ENCODE measurements around the gene KIF6. TPM values are rescaled to one million over a fixed set of nuclear protein-coding genes. Genes with fewer than 3 reads are reported as not detected.
A peak's percentile ranks its signal among the peaks of the same experiment; 100 is the strongest.

Gene KIF6
- total and polyA plus RNA-seq, 5 donors = 0.25 to 1.4 (median 0.43) TPM

DNA sequence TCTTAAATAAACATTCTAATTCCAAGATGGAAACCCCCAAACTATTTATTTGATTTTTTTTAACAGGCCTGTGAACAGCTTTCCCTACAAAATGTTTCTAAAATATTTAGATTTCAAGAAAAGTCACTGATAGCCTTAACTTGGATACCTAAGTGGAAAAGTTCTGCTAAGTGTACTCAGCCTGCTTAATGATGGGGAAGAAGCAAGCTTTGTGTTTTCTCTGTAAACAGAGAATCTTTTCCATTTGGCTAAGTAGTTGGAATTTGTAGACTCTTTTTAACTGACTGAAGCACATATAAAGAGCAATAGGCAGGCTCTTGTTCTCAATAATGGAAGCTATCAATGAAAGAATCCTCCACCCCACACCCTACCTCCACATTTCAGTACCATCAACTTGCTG is 108.2 kb downstream of the KIF6 start:
- DNase-seq (no peak), ATAC-seq (no peak)
- no peak overlapping the region for H3K27ac ChIP-seq (ENCODE audit: low read length)
- H3K27me3 ChIP-seq (ENCODE audit: control insufficient read depth, insufficient read depth) = no peaks in the 10 kb centered on the region
- H3K9me3 ChIP-seq (ENCODE audit: control insufficient read depth, low read length) = no peaks in the 10 kb centered on the region
- H3K4me3 ChIP-seq (ENCODE audit: low read length) = no peak overlapping the region
- intact Hi-C loops (cut with DNase I) = no loop called here
- no peaks in the 10 kb centered on the region for H3K4me1 ChIP-seq (ENCODE audit: control insufficient read depth, insufficient read depth, low read length)

- no peak overlapping the region for H3K4me3 ChIP-seq (ENCODE audit: low read length)
- DNase-seq (no peak), ATAC-seq (no peak)
- no peaks in the 10 kb centered on the region for H3K4me1 ChIP-seq (ENCODE audit: control insufficient read depth, insufficient read depth, low read length)
- no peaks in the 10 kb centered on the region for H3K9me3 ChIP-seq (ENCODE audit: control insufficient read depth, low read length)
- intact Hi-C loops (cut with DNase I) = no loop called here
- 43% methylated on average over 1 of the region's 1 CpG for WGBS
- no peak overlapping the region for H3K27ac ChIP-seq (ENCODE audit: low read length)
- no peaks in the 10 kb centered on the region for H3K27me3 ChIP-seq (ENCODE audit: control insufficient read depth, insufficient read depth)
Measured at GRCh38 chr6:39615622-39616021, 109.6 kb downstream of the KIF6 start.

- no peak overlapping the region for H3K27ac ChIP-seq (ENCODE audit: low read length)
- no peak for ATAC-seq
- H3K9me3 ChIP-seq (ENCODE audit: control insufficient read depth, low read length) = no peaks in the 10 kb centered on the region
- no peaks in the 10 kb centered on the region for H3K4me1 ChIP-seq (ENCODE audit: control insufficient read depth, insufficient read depth, low read length)
- no peak overlapping the region for H3K4me3 ChIP-seq (ENCODE audit: low read length)
- intact Hi-C loops (cut with DNase I) = no loop called here
- no peaks in the 10 kb centered on the region for H3K27me3 ChIP-seq (ENCODE audit: control insufficient read depth, insufficient read depth)
- DNase-seq = no peak
- WGBS = 90% methylated on average over 2 of the region's 2 CpGs
Measured at GRCh38 chr6:39614393-39614950, 110.7 kb downstream of the KIF6 start.

DNA sequence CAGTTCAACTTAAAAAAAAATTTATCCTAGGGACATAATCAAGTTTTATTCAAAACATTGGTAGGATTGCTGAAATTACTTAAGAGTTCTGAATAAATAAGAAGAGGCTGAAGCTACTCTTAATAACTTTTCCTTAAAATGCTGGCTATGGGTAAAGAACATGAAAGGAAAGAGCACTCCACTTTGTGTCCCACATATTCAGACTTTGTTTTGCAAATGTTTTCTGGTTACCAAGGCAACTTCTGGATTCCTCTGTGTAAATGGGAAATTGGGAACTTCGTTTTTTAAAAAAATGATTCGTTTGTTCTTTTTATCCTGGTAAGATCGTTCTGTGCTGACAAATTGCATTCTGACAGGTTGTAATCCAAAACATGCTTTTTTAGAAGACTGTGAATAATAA is 115.0 kb downstream of the KIF6 start:
- intact Hi-C loops (cut with DNase I) = no loop called here
- 20% methylated on average over 3 of the region's 3 CpGs for WGBS
- Histone ChIP-seq H3K27ac (ENCODE audit: low read length) (no peak overlapping the region), H3K27me3 (ENCODE audit: control insufficient read depth, insufficient read depth) (no peaks in the 10 kb centered on the region), H3K4me1 (ENCODE audit: control insufficient read depth, insufficient read depth, low read length) (no peaks in the 10 kb centered on the region), H3K4me3 (ENCODE audit: low read length) (no peak overlapping the region), H3K9me3 (ENCODE audit: control insufficient read depth, low read length) (no peaks in the 10 kb centered on the region)
- peak in 1 of 2 donors; percentile 48 for ATAC-seq
- DNase-seq = no peak

DNA sequence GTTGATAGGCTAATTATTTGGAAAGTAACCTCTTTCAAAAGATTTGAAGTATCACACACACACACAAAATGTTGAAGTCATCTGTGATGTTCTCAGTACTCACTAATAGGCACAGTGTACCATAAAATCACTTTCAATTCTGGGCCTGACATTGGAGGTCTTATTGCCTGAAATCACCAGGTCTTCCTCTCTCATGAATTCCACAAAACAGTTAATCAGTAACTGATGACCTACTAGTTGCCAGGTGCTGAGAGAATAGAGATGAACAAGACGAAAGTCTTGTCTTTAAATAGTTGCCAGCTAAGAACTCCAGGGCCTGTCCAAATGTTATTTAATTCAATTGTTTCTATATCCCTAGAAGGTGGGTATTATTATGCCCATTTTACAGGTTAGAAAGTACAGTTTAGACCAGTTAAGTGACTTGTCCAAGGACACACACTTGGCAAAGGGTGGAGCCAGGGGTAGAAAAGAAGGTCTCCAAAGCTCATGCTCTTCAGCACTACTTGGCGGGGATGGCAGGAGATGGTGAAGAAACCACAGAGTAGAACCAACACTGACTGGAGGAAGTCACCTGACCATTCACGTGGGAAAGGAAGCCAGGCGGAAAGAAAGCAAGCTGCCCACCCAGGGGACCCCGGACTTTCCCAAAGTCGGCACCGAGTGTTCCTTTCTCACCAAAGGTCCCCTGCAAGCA is 116.4 kb downstream of the KIF6 start:
- no peaks in the 10 kb centered on the region for H3K9me3 ChIP-seq (ENCODE audit: control insufficient read depth, low read length)
- H3K4me3 ChIP-seq (ENCODE audit: low read length) = no peak overlapping the region
- no peaks in the 10 kb centered on the region for H3K27me3 ChIP-seq (ENCODE audit: control insufficient read depth, insufficient read depth)
- H3K4me1 ChIP-seq (ENCODE audit: control insufficient read depth, insufficient read depth, low read length) = no peaks in the 10 kb centered on the region
- DNase-seq (no peak), ATAC-seq (no peak)
- intact Hi-C loops (cut with DNase I) = no loop called here
- no peak overlapping the region for H3K27ac ChIP-seq (ENCODE audit: low read length)
- 81% methylated on average over 7 of the region's 7 CpGs for WGBS

GRCh38 chr6:39602601-39603519 is 122.3 kb downstream of the KIF6 start:
- Histone ChIP-seq H3K4me3 (ENCODE audit: low read length) (no peak overlapping the region), H3K27ac (ENCODE audit: low read length) (no peak overlapping the region), H3K4me1 (ENCODE audit: control insufficient read depth, insufficient read depth, low read length) (peaks cover 2% of the 10 kb centered on the region), H3K9me3 (ENCODE audit: control insufficient read depth, low read length) (no peaks in the 10 kb centered on the region), H3K27me3 (ENCODE audit: control insufficient read depth, insufficient read depth) (no peaks in the 10 kb centered on the region)
- 65% methylated on average over 4 of the region's 4 CpGs for WGBS
- intact Hi-C loops (cut with DNase I) = no loop called here
- DNase-seq = no peak
- no peak for ATAC-seq

DNA sequence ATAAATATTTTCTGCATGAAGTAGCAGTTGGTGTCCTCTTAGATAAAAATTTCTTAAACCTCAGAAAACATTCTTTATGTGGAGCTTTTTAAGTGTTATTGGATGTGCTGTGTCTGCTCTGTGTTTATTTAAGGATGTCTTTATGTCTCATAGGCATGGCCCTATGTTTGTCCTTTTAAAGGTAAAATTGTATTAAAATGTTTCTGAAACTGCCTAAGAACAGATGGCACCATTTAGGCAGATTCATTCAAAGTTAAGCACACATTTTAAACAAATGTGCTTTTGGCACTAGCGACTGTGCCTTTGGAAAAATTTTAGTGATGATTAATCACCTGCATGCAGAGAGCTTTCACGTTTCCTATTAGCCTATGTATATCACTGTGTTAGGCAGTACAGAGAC is 125.2 kb downstream of the KIF6 start:
- Histone ChIP-seq H3K9me3 (ENCODE audit: control insufficient read depth, low read length) (no peaks in the 10 kb centered on the region), H3K4me1 (ENCODE audit: control insufficient read depth, insufficient read depth, low read length) (peaks cover 2% of the 10 kb centered on the region), H3K27ac (ENCODE audit: low read length) (no peak overlapping the region), H3K4me3 (ENCODE audit: low read length) (no peak overlapping the region), H3K27me3 (ENCODE audit: control insufficient read depth, insufficient read depth) (no peaks in the 10 kb centered on the region)
- no peak for DNase-seq
- no peak for ATAC-seq
- intact Hi-C loops (cut with DNase I) = no loop called here
- 71% methylated on average over 2 of the region's 2 CpGs for WGBS

GRCh38 chr6:39599341-39599740 is 125.9 kb downstream of the KIF6 start:
- no peak overlapping the region for H3K27ac ChIP-seq (ENCODE audit: low read length)
- H3K4me3 ChIP-seq (ENCODE audit: low read length) = no peak overlapping the region
- no peaks in the 10 kb centered on the region for H3K9me3 ChIP-seq (ENCODE audit: control insufficient read depth, low read length)
- ATAC-seq = no peak
- WGBS = 95% methylated on average over 2 of the region's 2 CpGs
- peaks cover 2% of the 10 kb centered on the region for H3K4me1 ChIP-seq (ENCODE audit: control insufficient read depth, insufficient read depth, low read length)
- no peaks in the 10 kb centered on the region for H3K27me3 ChIP-seq (ENCODE audit: control insufficient read depth, insufficient read depth)
- DNase-seq = no peak
- intact Hi-C loops (cut with DNase I) = no loop called here

GRCh38 chr6:39594285-39594684 is 130.9 kb downstream of the KIF6 start:
- intact Hi-C loops (cut with DNase I) = no loop called here
- no peak overlapping the region for H3K27ac ChIP-seq (ENCODE audit: low read length)

GRCh38 chr6:39593646-39594045 is 131.6 kb downstream of the KIF6 start:
- ATAC-seq (no peak), DNase-seq (no peak)
- intact Hi-C loops (cut with DNase I) = no loop called here
- 95% methylated on average over 2 of the region's 2 CpGs for WGBS
- Histone ChIP-seq H3K4me3 (ENCODE audit: low read length) (no peak overlapping the region), H3K27me3 (ENCODE audit: control insufficient read depth, insufficient read depth) (no peaks in the 10 kb centered on the region), H3K9me3 (ENCODE audit: control insufficient read depth, low read length) (no peaks in the 10 kb centered on the region), H3K27ac (ENCODE audit: low read length) (no peak overlapping the region), H3K4me1 (ENCODE audit: control insufficient read depth, insufficient read depth, low read length) (no peaks in the 10 kb centered on the region)

More at GRCh38 chr6:39594285-39594684, 130.9 kb downstream of the KIF6 start:
- Histone ChIP-seq H3K4me3 (ENCODE audit: low read length) (no peak overlapping the region), H3K27me3 (ENCODE audit: control insufficient read depth, insufficient read depth) (no peaks in the 10 kb centered on the region), H3K4me1 (ENCODE audit: control insufficient read depth, insufficient read depth, low read length) (no peaks in the 10 kb centered on the region), H3K9me3 (ENCODE audit: control insufficient read depth, low read length) (no peaks in the 10 kb centered on the region)
- no peak for DNase-seq
- no peak for ATAC-seq
- 61% methylated on average over 2 of the region's 2 CpGs for whole genome bisulfite sequencing

GRCh38 chr6:39590871-39591393 is 134.3 kb downstream of the KIF6 start:
- no peaks in the 10 kb centered on the region for H3K4me1 ChIP-seq (ENCODE audit: control insufficient read depth, insufficient read depth, low read length)
- no peak for ATAC-seq
- H3K9me3 ChIP-seq (ENCODE audit: control insufficient read depth, low read length) = no peaks in the 10 kb centered on the region
- no peak overlapping the region for H3K4me3 ChIP-seq (ENCODE audit: low read length)
- intact Hi-C loops (cut with DNase I) = no loop called here
- no peak for DNase-seq
- no peak overlapping the region for H3K27ac ChIP-seq (ENCODE audit: low read length)
- WGBS = 87% methylated on average over 5 of the region's 5 CpGs
- H3K27me3 ChIP-seq (ENCODE audit: control insufficient read depth, insufficient read depth) = no peaks in the 10 kb centered on the region

All from right cardiac atrium (tissue), 5 donors.